PC-9 (cell line): Measurements from ENCODE around the gene FRG1.
"Not testable (repeated sequence)": the region's sequence is repeated elsewhere in the genome, so short reads cannot be mapped to it uniquely, and the experiment has no call there.

Experiments
- EZH2 ChIP-seq: fragments of 200-600 bp; sonication (generic); IDR thresholded peaks from 2 replicates; pipeline ENCODE4 v1.8.0; 2017; ENCODE audit warnings: antibody characterized with exemption, low read depth
- TF ChIP-seq, protein P1 (sequence below): fragments of 200-600 bp; sonication (generic); conservative IDR thresholded peaks from 2 replicates; pipeline ENCODE4 v1.6.1; 2017; ENCODE audit warnings: mixed run types, antibody characterized with exemption, mild to moderate bottlenecking, moderate library complexity

DNA sequence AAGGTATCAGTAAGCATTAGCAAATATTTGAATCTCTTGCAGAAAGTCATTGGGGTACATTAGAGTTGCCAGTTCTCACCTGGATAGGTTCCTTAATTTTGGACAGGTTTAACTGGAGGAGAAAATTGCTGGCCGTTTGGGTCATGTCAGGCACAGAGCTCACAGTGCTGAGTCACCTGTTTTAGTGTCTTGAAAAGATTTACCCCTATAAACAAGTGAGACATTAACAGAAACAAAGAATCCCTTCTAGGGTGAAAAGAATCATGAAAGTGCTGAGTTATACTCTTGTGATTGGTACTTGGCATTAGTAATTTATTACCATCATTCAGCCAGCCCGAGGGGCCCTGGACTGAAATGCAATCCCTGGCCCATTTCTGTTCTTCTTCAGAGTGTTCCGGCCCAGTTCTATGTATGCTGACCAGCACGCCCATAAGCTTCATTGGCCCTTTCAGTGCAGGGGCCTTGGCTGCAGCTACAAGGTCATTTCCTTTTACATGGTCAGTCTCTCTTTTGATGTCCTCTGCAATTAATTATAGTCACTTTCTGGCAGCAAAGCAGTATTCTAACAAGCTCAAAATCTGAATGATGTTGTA, 45.1 kb downstream of the FRG1 start:
- TF ChIP-seq, protein P1, sequence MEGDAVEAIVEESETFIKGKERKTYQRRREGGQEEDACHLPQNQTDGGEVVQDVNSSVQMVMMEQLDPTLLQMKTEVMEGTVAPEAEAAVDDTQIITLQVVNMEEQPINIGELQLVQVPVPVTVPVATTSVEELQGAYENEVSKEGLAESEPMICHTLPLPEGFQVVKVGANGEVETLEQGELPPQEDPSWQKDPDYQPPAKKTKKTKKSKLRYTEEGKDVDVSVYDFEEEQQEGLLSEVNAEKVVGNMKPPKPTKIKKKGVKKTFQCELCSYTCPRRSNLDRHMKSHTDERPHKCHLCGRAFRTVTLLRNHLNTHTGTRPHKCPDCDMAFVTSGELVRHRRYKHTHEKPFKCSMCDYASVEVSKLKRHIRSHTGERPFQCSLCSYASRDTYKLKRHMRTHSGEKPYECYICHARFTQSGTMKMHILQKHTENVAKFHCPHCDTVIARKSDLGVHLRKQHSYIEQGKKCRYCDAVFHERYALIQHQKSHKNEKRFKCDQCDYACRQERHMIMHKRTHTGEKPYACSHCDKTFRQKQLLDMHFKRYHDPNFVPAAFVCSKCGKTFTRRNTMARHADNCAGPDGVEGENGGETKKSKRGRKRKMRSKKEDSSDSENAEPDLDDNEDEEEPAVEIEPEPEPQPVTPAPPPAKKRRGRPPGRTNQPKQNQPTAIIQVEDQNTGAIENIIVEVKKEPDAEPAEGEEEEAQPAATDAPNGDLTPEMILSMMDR: not testable (repeated sequence)
- not testable (repeated sequence) for TF ChIP-seq EZH2
